Measurements from ENCODE around the gene TTBK2.

TTBK2 gene

DNA sequence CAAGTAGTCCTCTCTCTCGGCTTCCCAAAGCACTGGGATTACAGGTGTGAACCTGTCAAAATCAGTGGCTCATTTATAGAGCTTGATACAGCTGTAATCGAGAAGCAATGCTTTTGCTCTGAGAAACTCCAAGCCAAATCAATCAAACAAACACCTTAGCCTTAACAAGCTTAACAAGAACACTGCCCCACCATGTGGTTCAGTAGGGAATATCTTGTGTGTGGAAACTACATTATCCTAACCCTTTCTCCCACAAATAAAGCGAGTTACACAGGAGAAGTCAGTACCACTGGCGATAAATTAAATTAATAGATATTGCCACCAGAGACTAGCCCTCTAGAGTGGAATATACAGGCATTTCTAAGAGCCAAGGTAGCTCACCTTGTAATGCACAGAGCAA, 197.5 kb downstream of the TTBK2 start:
- DNase-seq = no peak

DNA sequence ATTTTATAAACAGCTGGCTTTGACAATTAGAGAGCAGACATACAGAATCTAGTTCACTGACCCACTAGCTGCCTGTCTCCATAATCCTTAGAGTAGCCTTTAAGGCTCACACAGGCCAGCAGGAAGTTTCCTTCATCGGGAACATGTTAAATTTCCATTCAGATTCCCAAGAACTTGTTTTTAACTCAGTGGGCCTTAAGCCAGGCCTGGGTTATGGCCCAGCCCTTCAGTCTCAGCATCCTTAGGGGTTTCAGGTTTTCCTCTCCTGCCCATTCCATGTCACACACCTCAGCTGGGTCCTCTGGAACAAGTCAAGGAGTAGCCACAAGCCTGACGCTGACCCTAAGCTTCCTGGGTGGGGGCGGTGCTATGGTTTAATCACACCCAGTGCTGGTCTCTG, 198.7 kb downstream of the TTBK2 start:
- no peak for DNase-seq

DNA sequence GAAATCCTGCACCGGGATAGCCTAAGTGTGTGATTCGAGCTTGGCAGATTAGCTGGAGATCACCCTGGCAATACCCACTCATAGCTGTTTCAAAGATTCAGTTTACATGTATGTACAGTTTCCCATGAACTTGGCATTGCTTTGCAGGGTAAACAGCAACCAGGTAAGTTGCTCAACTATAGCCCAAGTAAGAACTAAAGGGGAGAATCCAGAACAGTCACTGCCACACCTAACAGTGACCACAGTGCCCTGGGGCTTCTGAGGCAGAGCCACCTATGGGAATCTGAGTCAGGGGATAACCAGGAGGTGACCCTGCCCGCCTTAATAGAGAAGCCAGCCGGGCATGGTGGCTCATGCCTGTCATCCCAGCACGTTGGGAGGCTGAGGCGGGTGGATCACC, 199.6 kb downstream of the TTBK2 start:
- DNase-seq = no peak

DNA sequence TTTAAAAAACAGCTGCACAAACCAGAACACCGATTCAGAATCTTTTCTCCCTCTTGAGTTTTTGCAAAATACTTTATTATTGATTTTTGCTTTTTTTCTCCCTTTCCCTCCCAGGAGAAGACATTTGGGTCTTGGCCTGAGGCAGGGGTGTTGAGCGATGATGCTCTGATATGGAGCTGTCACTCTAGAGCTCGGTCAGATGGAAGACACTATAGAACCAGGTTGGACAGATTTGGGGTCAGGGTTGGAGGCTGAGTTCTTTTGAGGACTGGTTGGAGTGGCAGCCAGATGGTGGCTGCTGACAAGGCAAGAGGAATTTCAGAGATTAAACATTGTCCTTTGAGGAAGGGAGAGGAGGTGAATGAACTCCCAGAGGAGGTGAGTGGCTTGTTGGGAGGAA, 200.5 kb downstream of the TTBK2 start:
- no peak for DNase-seq

DNA sequence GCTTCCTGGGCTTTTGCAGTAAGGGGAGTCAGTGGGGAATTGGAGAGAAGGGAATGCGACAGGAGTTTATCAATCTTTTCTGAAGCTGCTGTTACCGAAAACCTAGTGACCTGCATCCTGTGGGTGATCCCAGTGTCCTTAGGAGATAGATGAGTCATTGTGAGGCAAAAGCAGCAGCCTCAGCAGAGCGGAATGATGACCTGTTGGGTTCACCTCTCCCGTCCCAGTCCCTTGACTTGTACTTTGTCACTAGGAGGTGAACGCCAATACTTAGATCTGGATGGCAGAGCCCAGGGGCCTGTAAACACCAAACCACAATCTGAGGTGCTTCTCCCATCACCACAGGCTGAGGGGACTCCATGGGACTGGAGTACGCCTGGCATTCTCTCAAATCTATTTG, 201.5 kb downstream of the TTBK2 start:
- DNase-seq = no peak

DNA sequence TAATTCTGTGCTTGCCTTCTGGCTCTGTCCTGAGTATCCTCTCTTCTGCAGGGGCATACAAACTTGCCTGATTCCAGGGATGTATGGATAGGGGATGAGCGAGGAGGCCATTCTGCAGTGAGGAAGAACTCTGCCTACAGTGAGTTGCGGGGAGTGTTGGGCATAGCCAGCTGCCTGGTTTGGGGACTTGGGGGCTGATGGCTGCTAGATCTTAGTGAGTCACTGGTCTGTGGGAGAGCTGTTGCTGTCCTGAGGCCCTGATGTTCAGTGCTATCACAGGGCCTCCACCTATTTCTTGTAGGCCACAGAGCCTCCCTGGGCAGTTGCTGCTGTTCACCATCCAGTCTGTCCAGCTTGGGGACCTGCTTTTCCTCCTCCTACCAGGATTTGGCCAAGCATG, 204.0 kb downstream of the TTBK2 start:
- DNase-seq = no peak

DNA sequence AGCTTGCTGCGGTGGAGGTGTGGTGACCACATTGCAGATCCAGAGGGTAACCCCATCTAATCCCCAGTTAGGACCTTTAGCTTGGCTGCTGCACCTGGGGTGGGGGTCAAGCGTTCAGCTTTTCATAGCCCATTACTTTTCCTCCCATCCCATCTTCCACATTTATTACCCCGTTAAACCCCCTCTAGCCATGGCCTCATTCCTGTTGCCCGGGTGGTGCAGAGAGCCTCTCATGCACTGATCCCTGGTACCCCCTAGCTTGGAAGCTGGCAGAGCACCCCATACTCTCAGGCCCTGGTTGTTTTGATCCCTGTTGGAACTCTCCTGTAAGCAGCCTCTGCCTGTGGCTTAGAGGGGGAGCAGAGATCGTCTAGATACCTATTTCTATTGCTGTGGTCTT, 204.5 kb downstream of the TTBK2 start:
- DNase-seq = no peak

DNA sequence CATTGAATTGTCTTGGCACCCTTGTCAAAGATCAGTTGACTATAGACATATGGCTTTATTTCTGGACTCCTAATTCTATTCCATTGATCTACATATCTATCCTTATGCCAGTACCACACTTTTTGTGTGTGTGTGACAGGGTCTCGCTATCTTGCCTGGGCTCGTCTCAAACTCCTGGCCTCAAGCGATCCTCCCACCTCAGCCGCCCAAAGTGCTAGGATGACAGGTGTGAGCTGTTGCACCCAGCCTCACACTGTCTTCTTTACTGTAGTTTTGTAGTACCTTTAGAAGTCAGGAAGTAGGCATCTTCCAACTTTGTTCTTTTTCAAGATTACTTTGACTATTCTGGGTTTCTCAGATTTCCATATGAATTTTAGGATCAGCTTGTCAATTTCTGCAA, 208.0 kb downstream of the TTBK2 start:
- DNase-seq = no peak

DNA sequence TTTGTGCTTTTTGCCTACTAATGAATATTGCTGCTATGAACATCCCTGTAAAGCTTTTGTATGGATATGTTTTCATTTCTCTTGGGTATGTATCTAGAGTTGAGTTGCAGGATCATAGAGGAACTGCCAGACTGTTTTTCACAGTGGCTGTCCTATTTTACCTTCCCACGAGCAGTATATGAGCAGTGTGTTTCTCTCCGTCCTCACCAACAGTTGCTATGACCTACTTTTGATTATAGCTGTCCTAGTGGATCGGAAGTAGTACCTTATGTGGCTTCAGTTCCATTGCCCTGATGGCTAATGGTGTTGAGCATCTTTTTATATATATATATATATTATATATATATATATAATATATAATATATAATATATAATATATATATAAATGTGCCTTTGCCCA, 208.8 kb downstream of the TTBK2 start:
- no peak for DNase-seq

DNA sequence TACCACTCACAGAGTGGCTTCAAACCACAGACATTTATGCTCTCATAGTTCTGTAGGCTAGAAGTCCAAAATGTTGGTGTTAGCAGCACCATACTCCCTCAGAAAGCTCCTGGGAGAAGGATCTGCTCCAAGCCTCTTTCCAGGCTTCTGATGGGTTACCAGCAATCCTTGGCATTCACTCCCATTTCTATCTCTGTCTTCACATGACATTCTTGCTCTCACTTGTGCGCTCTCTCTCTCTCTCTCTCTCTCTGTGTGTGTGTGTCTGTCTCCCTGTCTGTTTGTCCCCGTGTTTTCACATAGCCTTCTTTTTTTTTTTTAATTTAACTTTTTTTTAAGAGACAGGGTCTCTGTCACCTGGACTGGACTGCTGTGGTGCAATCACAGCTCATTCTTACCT, 209.9 kb downstream of the TTBK2 start:
- DNase-seq = no peak

DNA sequence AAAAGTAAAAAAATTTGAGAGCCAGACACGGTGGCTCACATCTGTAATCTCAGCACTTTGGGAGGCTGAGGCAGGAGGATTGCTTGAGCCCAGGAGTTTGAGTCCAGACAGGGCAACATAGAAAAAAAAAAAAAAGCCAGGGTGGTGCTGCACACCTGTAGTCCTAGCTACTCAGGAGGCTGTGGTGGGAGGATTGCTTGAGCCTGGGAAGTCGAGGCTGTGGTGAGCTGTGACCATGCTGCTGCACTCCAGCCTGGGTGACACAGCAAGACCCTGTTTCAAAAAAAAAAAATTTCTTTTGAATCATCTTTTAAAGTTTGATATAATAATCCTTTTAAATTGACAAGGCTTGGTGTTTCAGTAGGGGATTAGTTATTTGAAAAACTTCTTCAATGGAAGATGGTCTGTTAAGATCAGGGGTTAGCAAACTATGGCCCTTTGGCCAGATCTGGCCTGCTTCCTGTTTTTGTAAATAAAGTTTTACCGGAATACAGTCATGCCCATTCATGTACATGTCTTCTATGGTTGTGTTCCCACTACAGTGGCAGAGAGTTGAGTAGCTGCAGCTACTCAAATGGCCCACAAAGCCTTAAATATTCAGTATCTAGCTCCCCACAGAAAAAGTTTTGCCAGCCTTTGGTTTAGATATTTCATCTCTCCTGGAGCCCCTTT, 212.6 kb downstream of the TTBK2 start:
- no peak for DNase-seq

DNA sequence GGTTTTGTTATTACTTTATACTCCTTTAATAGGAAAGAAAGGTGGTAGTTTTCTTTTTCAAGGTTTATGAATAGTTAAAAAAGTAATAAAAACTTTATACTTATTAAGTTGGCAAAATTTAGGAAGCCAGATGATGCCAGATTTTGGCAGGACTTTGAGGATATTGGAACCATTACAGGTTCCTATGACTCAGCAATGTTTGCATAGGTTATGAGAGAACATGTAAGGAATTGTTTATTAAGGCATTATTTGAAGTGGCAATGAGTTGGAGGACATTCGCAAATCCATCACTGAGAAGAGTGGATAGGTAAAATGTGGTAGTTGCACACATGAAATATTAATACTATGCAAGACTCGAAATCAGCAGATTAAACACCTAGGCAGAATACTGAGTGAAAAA, 213.5 kb downstream of the TTBK2 start:
- no peak for DNase-seq

DNA sequence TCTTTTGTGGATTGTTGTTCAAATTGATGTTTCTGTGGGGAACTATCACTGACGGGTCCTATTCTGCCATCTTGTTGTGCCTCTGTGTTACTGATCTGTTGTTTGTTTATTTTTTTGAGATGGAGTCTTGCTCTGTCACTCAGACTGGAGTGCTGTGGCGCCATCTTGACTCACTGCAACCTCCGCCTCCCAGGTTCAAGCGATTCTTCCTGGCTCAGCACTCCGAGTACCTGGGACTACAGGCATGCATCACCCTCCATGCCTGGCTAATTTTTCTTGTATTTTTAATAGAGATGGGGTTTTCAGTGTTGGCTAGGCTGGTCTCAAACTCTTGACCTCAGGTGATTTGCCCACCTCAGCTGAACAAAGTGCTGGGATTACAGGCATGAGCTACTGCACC, 215.2 kb downstream of the TTBK2 start:
- DNase-seq = no peak

DNA sequence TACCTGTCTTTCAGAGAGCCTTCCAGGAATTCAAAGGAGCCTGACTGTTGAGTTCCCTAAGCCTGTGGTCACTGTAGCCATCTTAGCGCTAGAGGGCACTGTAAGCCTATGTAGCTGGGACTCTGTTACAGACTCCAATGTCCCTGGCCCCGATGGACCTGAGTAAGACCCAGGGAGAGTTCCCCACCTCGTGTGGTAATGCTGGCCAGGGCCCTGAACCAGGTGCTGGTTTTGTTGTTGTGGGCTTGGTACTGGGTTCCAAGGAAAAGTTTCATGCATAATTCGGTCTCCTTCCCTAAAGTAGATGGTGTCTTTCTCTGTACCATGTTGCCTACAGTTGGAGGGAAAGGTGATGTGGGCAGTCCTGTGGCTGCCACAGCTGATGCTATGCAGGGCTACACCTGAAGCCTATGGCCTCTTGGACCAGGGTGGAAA, 216.1 kb downstream of the TTBK2 start:
- peak; percentile 32 for DNase-seq

DNA sequence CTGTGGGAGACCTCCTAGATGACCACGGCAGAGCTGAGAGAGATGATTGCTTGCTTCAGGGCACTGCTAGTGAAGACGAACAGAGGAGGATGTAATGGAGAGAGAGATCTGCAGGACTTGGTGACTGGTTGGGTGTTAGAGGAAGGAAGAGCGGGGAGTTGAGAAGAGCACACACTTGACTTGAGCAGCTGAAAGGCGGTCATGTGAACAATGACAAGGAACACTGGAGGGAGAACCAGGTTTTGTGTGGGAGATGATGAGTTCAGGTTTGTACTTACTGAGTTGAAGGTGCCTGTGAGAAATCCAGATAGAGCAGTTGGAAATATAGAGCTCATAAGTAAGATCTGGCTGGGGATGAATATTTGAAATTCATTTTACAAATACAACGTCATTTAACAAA, 224.0 kb downstream of the TTBK2 start:
- DNase-seq = no peak

DNA sequence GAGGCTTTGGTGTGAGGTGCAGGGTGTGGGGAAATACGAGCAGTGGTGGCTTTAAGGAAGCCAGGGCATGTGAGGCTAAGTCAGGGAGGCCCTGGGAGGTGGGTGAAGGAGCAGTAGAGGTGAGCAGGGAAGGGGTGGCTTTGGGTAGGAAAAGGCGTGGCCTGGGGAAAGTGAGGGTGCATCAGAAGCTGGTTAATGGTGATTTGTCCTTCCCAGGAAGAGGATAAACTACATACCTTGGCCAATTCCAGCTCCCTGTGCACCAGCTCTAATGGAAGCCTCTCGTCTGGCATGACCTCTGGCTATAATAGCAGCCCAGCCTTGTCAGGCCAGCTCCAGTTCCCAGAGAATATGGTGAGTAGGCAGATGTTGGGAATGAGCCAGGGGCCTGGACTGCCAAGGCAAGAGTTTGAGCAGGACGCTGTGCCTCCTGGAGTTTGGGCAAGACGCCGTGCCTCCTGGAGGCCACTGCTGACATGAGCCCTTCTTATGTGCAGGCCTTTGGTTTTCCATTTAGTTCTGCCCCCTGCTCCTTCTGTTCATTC, 225.0 kb downstream of the TTBK2 start:
- DNase-seq = no peak

DNA sequence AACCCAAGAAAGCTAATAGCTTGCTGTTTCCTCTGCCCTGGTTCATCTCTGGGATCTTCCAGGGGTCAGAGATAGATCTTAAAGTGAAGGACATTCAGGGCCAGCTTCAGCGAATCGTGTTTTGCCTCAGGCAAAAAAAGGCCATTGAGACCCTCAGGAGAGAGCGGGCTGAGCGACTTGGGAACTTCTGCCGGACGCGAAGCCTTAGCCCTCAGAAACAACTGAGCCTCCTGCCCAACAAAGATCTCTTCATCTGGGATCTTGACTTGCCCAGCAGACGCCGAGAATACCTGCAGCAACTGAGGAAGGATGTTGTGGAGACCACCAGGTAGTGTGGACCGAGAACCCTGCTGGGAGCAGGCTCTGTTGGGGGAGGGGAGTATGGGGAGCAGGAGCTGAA, 226.2 kb downstream of the TTBK2 start:
- no peak for DNase-seq

DNA sequence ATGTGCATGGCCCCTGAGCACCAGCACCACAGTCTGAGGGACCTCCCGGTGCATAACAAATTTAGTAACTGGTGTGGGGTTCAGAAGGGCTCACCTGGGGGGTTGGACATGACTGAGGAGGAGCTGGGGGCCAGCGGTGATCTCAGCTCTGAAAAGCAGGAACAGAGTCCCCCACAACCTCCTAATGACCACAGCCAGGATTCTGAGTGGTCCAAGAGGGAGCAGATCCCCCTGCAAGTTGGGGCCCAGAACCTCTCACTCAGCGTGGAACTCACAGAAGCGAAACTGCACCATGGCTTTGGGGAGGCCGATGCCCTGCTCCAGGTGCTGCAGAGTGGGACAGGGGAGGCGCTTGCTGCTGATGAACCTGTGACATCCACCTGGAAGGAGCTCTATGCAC, 226.6 kb downstream of the TTBK2 start:
- DNase-seq = no peak

DNA sequence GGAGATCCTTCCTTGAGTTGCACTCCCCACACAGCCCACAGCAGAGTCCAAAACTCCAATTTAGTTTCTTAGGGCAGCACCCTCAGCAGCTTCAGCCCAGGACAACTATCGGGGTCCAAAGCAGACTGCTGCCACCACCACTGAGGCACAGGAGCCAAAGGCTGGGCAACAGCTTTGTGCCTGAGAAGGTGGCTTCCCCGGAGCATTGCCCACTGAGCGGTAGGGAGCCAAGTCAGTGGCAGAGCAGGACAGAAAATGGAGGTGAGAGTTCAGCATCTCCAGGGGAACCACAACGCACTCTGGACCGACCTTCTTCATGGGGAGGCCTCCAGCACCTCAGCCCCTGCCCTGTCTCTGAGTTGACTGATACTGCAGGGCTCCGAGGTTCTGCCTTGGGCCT, 227.1 kb downstream of the TTBK2 start:
- no peak for DNase-seq

DNA sequence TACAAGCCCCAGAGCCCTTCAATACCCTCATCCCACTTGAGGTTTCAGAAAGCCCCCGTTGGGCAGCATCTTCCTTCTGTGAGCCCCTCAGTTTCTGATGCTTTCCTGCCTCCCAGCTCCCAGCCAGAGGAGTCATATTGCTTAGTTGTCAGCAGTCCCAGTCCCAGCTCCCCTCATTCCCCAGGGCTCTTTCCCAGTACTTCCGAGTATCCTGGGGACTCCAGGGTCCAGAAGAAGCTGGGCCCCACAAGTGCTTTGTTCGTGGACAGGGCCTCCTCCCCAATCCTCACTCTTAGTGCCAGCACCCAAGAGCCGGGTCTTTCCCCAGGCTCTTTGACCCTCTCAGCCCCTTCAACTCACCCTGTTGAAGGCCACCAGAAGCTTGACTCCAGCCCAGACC, 227.6 kb downstream of the TTBK2 start:
- DNase-seq = no peak

DNA sequence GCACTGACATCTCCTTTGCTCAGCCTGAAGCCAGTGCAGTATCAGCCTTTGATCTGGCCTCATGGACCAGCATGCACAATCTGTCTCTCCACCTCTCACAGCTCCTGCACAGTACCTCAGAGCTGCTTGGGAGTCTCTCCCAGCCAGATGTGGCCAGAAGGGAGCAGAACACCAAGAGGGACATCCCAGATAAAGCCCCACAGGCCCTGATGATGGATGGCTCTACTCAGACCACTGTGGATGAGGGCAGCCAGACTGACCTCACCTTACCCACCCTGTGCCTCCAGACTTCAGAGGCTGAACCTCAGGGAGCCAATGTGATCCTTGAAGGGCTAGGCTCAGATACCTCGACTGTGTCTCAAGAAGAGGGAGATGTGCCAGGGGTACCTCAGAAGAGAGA, 228.0 kb downstream of the TTBK2 start:
- no peak for DNase-seq

DNA sequence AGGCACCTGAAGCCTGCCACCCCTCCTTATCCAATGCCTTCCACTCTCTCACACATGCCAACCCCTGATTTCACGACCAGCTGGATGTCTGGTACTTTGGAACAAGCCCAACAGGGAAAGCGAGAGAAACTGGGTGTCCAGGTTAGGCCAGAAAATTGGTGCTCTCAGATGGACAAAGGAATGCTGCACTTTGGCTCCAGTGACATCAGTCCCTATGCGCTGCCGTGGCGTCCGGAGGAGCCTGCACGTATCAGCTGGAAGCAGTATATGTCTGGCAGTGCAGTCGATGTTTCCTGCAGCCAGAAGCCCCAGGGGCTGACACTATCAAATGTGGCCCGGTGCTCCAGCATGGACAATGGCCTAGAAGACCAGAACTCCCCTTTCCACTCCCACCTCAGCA, 228.8 kb downstream of the TTBK2 start:
- DNase-seq = no peak

DNA sequence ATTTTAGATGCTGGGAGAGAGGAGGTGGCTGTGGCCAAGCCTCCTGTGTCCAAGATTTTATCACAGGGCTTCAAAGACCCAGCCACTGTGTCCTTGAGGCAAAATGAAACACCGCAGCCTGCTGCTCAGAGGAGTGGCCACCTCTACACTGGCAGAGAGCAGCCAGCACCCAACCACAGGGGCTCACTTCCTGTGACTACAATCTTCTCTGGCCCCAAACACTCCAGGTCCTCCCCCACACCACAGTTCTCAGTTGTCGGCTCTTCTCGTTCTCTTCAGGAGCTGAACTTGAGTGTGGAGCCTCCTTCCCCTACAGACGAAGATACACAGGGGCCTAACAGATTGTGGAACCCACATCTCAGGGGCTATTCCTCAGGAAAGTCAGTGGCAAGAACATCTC, 229.3 kb downstream of the TTBK2 start:
- DNase-seq = no peak

Data from NCI-H2171 (cell line).